ENCODE data around the gene XIRP1. TPM values are rescaled to one million over a fixed set of nuclear protein-coding genes. Genes with fewer than 3 reads are reported as not detected.

Gene XIRP1
- total RNA-seq, 4 donors from 2014 or later, result 0.76 TPM; not detected in 3

DNA sequence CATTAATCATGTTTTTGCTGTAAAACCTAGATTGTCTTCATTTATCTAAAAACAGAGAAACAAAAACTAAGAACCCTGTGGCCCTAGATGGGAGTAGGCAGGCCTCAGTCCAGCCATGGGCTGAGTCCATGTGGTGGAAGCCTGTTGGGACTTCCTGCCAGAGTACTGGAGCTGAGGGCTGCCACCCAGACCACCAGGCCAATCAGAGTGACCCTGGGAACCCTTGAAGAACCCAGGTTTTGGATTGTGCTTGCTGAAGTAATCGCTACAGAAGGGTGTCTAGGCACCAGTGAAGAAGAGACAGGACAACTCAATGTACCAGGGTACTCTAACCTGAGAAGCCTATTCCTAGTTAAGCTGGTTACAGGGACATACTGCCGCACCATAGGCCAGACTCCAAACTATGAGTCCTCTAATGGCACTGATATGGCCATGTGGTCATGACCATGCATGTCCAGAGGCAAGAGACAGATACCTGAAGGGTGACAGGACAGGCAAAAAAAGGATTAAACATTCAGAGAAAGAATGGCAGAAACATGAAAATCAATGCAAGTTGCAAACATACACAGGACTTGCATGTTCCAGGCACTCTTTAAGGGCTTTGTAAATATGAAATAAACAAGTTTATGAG lies 51.9 kb downstream of the XIRP1 start:
- no peak overlapping the region for H3K4me3 ChIP-seq
- peaks cover 0 to 43% (median 0%) of the 10 kb centered on the region in 3 donors for H3K36me3 ChIP-seq
- TF ChIP-seq POLR2A (IDR thresholded peaks at IDR 0.05), result no peak
- TF ChIP-seq, protein P1, sequence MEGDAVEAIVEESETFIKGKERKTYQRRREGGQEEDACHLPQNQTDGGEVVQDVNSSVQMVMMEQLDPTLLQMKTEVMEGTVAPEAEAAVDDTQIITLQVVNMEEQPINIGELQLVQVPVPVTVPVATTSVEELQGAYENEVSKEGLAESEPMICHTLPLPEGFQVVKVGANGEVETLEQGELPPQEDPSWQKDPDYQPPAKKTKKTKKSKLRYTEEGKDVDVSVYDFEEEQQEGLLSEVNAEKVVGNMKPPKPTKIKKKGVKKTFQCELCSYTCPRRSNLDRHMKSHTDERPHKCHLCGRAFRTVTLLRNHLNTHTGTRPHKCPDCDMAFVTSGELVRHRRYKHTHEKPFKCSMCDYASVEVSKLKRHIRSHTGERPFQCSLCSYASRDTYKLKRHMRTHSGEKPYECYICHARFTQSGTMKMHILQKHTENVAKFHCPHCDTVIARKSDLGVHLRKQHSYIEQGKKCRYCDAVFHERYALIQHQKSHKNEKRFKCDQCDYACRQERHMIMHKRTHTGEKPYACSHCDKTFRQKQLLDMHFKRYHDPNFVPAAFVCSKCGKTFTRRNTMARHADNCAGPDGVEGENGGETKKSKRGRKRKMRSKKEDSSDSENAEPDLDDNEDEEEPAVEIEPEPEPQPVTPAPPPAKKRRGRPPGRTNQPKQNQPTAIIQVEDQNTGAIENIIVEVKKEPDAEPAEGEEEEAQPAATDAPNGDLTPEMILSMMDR (IDR thresholded peaks at IDR 0.05), result no peak

DNA sequence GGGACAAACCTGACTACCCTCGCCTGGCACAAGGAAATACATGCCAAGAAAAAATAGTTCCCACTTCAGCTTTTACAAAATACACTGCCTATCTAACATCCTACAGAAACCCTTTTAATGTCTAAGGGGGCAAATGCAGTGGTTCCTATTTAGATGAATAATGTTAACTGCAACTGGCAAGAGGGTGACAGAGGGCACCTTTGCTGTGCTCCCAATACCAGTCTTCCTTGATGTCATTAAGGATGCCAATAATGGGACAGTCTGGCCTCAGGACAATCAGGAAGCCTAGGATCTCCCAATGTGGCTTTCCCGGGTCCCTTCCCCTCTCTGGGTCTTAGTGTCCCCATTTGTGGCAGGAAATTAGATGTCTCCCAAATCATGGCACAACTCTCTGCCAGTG lies 53.0 kb downstream of the XIRP1 start:
- H3K27ac ChIP-seq, result no peak overlapping the region
- TF ChIP-seq, protein P1 (IDR thresholded peaks at IDR 0.05), result no peak
- TF ChIP-seq POLR2A (IDR thresholded peaks at IDR 0.05), result no peak

More for the DNA sequence above, 51.9 kb downstream of the XIRP1 start:
- peak in 1 of 3 donors; percentile 38 for DNase-seq
- H3K27ac ChIP-seq, result peak overlapping the region; percentile 4 to 93 (median 76)
- no peaks in the 10 kb centered on the region for H3K9me3 ChIP-seq
- H3K4me1 ChIP-seq, result peaks cover 0 to 30% (median 14%) of the 10 kb centered on the region in 4 donors
- no peaks in the 10 kb centered on the region for H3K27me3 ChIP-seq

GRCh38 chr3:39138804-39139415 lies 53.5 kb downstream of the XIRP1 start:
- Histone ChIP-seq H3K9me3 (no peaks in the 10 kb centered on the region), H3K4me1 (peaks cover 0 to 30% (median 14%) of the 10 kb centered on the region in 4 donors), H3K36me3 (peaks cover 0 to 28% (median 0%) of the 10 kb centered on the region in 3 donors), H3K4me3 (no peak overlapping the region), H3K27ac (no peak overlapping the region), H3K27me3 (no peaks in the 10 kb centered on the region)
- no peak for TF ChIP-seq POLR2A (IDR thresholded peaks at IDR 0.05)
- TF ChIP-seq, protein P1 (IDR thresholded peaks at IDR 0.05), result no peak
- DNase-seq, result peak in 1 of 3 donors; percentile 44

More for the DNA sequence above, 53.0 kb downstream of the XIRP1 start:
- Histone ChIP-seq H3K9me3 (no peaks in the 10 kb centered on the region), H3K4me3 (no peak overlapping the region), H3K27me3 (no peaks in the 10 kb centered on the region), H3K36me3 (peaks cover 0 to 33% (median 0%) of the 10 kb centered on the region in 3 donors), H3K4me1 (peaks cover 0 to 30% (median 14%) of the 10 kb centered on the region in 4 donors)
- DNase-seq, result peak in 1 of 3 donors; percentile 23

DNA sequence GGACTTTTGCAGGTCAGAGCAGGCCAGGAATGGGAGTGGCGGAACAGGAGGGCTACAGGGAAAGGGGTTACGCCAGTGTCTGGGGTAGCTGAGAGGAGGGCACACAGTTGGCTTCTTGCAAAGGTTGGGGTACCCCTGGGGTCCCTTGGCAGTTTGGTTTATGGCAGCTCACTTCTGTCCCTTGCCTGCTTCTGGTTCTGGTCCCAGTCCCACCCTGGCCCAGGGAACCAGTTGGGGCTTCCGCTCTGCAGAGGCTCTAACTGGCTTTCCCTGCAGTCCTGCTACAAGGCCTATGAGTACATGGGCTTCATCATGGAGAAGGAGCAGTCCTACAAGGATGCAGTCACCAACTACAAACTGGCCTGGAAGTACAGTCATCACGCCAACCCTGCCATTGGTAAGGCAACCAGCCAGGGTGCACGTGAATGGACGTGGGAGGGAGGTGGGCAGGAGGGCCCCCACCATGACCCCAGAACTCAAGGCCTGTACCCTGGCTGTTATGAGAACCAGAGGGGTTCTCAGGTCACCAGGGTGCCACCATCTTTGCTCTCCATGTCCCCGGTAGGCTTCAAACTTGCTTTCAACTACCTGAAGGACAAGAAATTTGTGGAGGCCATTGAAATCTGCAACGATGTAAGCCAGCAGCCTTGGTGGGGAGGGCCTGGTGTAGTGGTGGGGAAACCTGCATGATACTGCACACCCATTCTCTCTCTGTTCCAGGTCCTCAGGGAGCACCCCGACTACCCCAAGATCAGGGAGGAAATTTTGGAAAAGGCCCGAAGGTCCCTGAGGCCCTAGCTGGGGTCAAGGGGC lies 54.2 kb downstream of the XIRP1 start:
- TF ChIP-seq, protein P1 (IDR thresholded peaks at IDR 0.05), result no peak
- TF ChIP-seq POLR2A (IDR thresholded peaks at IDR 0.05), result no peak
- no peak overlapping the region for H3K4me3 ChIP-seq
- H3K9me3 ChIP-seq, result no peaks in the 10 kb centered on the region
- peaks cover 0 to 30% (median 14%) of the 10 kb centered on the region in 4 donors for H3K4me1 ChIP-seq
- H3K27me3 ChIP-seq, result no peaks in the 10 kb centered on the region
- peak in 1 of 3 donors; percentile 39 for DNase-seq
- H3K36me3 ChIP-seq, result peaks cover 0 to 21% (median 0%) of the 10 kb centered on the region in 3 donors
- H3K27ac ChIP-seq, result no peak overlapping the region

DNA sequence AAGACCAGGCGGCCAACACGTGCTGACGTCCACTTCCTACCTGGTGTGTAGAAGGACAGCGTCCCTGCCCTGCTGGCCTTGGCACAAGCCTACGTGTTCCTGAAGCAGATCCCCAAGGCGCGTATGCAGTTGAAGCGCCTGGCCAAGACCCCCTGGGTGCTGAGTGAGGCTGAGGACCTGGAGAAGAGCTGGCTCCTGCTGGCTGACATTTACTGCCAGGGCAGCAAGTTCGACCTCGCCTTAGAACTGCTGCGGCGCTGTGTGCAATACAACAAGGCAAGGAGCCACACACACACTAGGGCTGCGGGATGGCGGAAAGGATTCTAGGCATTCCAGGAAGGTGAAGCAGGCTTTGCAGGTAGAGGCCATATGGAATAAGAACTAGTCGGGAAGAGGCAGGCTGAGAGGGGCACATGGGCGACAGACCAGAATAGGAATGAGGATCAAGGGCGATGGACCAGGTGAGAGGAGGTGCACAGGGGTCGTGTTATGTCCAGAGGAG lies 54.9 kb downstream of the XIRP1 start:
- Histone ChIP-seq H3K36me3 (peaks cover 0 to 13% (median 0%) of the 10 kb centered on the region in 3 donors), H3K9me3 (no peaks in the 10 kb centered on the region), H3K4me1 (peaks cover 0 to 23% (median 13%) of the 10 kb centered on the region in 4 donors), H3K27me3 (no peaks in the 10 kb centered on the region), H3K27ac (no peak overlapping the region), H3K4me3 (no peak overlapping the region)
- peak in 1 of 3 donors; percentile 45 for DNase-seq
- TF ChIP-seq, protein P1 (IDR thresholded peaks at IDR 0.05), result no peak
- no peak for TF ChIP-seq POLR2A (IDR thresholded peaks at IDR 0.05)

Measured in Peyer's patch (tissue), 4 donors.